ENCODE measurements around the gene EXOC6.

GRCh38 chr10:92890471-92890870, 42.2 kb downstream of the EXOC6 start:
- TF ChIP-seq, protein P1, sequence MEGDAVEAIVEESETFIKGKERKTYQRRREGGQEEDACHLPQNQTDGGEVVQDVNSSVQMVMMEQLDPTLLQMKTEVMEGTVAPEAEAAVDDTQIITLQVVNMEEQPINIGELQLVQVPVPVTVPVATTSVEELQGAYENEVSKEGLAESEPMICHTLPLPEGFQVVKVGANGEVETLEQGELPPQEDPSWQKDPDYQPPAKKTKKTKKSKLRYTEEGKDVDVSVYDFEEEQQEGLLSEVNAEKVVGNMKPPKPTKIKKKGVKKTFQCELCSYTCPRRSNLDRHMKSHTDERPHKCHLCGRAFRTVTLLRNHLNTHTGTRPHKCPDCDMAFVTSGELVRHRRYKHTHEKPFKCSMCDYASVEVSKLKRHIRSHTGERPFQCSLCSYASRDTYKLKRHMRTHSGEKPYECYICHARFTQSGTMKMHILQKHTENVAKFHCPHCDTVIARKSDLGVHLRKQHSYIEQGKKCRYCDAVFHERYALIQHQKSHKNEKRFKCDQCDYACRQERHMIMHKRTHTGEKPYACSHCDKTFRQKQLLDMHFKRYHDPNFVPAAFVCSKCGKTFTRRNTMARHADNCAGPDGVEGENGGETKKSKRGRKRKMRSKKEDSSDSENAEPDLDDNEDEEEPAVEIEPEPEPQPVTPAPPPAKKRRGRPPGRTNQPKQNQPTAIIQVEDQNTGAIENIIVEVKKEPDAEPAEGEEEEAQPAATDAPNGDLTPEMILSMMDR (conservative IDR thresholded peaks at IDR 0.05; ENCODE audit: low read length) = no peak
- TF ChIP-seq EZH2phosphoT487 (IDR thresholded peaks at IDR 0.05; ENCODE audit: borderline replicate concordance) = no peak

Measured in Loucy (cell line).